Activated naive CD4-positive, alpha-beta T cell treated with anti-CD3 and anti-CD28 coated beads, Interleukin-2, amount 50 U/mL, for 24 hours (primary cell): ENCODE measurements around the gene TMEM175.
"Not testable (repeated sequence)": the region's sequence is repeated elsewhere in the genome, so short reads cannot be mapped to it uniquely, and the experiment has no call there.

Experiments
- H3K27ac Mint-ChIP-seq: one replicate; pipeline ENCODE4 v1.8.0; 2021; ENCODE audit warnings: mild to moderate bottlenecking, mixed read lengths
- H3K27me3 Mint-ChIP-seq: one replicate; pipeline ENCODE4 v1.8.0; 2021; ENCODE audit warnings: mixed read lengths
- H3K36me3 Mint-ChIP-seq: one replicate; pipeline ENCODE4 v1.8.0; 2021; ENCODE audit warnings: mixed read lengths
- H3K4me1 Mint-ChIP-seq: one replicate; pipeline ENCODE4 v1.8.0; 2021; ENCODE audit warnings: mixed read lengths
- H3K4me3 Mint-ChIP-seq: one replicate; pipeline ENCODE4 v1.8.0; 2021; ENCODE audit warnings: mild to moderate bottlenecking, mixed read lengths
- H3K9me3 Mint-ChIP-seq: one replicate; pipeline ENCODE4 v1.8.0; 2021; ENCODE audit warnings: mixed read lengths

Gene TMEM175

GRCh38 chr4:907691-908425, 24.4 kb upstream of the TMEM175 start:
- Mint-ChIP-seq H3K27me3 (no peaks in the 10 kb centered on the region), H3K4me3 (no peak overlapping the region), H3K27ac (no peak overlapping the region), H3K4me1 (no peaks in the 10 kb centered on the region), H3K9me3 (no peaks in the 10 kb centered on the region), H3K36me3 (peaks cover 4% of the 10 kb centered on the region)

DNA sequence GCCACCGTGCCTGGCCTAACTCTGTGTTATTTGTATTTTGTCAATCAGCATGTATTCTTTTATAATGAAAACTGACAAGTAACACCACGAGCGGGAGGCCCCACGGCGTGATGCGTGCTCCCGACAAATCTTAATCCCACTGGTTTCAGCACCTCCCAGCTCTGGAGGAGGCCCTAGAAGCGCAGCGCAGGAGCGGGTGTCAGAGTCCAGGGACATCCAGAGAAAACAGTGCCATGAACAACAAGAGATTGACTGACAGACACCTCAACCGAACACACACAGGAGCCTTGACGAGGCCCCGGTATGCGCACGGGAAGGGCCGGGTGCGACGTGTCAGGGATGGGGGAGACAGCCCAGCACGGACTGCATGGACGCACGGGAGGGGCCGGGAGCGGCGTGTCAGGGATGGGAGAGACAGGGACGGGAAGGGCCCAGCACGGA, 23.1 kb upstream of the TMEM175 start:
- no peaks in the 10 kb centered on the region for H3K9me3 Mint-ChIP-seq
- H3K36me3 Mint-ChIP-seq: peaks cover 4% of the 10 kb centered on the region
- no peaks in the 10 kb centered on the region for H3K27me3 Mint-ChIP-seq
- no peaks in the 10 kb centered on the region for H3K4me1 Mint-ChIP-seq
- no peak overlapping the region for H3K4me3 Mint-ChIP-seq
- no peak overlapping the region for H3K27ac Mint-ChIP-seq

DNA sequence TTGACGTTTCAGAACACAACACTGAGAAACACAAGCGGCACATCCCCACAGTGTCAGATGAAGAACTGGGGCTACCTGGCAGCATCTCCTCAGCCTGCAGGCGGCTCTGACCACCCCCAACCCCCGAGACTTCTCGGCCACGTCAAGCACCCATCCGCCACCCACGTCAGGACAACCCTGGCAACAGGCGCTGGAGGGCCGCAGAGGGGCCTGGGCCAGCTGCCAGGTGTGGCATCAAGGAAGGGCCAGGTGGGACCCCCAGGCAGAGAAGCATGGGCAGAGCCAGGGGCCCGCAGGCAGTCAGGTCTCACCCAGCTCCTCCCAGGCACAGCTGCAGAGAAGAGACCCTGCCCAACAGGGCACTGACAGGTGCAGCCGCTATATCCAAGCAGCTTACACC, 22.4 kb upstream of the TMEM175 start:
- H3K27ac Mint-ChIP-seq: no peak overlapping the region
- no peaks in the 10 kb centered on the region for H3K27me3 Mint-ChIP-seq
- H3K9me3 Mint-ChIP-seq: no peaks in the 10 kb centered on the region
- H3K4me3 Mint-ChIP-seq: no peak overlapping the region
- peaks cover 4% of the 10 kb centered on the region for H3K36me3 Mint-ChIP-seq
- H3K4me1 Mint-ChIP-seq: peaks cover 3% of the 10 kb centered on the region

DNA sequence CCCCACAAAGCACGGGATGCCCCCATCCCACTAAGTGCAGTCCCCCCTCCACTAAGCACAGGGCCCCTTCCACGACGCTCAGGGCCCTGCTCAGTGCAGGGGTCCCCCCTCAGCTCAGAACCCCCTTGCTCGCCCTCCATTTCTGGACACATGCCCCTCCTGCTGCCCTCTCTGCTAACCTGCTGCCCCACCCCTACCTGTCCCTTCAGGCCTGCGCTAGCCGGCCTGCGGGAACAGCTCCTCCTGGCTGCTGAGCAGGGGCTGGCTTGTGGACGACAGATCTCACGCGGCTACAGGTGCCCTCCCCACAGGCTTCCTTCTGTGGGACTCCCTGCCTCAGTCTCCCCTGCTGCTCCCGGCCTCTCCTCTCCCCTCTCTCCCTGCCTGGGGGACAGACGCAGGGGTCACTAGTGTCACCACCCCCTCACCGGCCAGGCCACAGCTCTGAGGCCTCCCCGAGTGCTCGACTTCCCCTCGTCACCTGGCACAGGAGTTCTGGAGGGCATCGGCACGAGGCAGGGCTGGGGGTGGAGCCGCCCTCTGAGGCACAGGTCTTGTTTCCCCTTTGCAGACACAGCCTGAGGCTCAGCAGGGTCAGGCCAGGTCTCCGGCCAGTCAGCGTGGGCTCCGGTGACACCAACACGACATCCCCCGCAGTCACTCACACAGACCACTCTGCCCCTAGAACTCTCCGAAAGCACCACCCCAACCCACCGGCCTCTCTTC, 21.7 kb upstream of the TMEM175 start:
- H3K27ac Mint-ChIP-seq: no peak overlapping the region

GRCh38 chr4:911221-911751, 21.0 kb upstream of the TMEM175 start:
- Mint-ChIP-seq H3K9me3 (no peaks in the 10 kb centered on the region), H3K27ac (no peak overlapping the region), H3K36me3 (peaks cover 4% of the 10 kb centered on the region), H3K4me1 (peaks cover 17% of the 10 kb centered on the region), H3K4me3 (no peak overlapping the region), H3K27me3 (no peaks in the 10 kb centered on the region)

More for the DNA sequence above, 21.7 kb upstream of the TMEM175 start:
- H3K4me3 Mint-ChIP-seq: no peak overlapping the region
- H3K4me1 Mint-ChIP-seq: peaks cover 10% of the 10 kb centered on the region
- H3K36me3 Mint-ChIP-seq: peaks cover 4% of the 10 kb centered on the region
- no peaks in the 10 kb centered on the region for H3K9me3 Mint-ChIP-seq
- no peaks in the 10 kb centered on the region for H3K27me3 Mint-ChIP-seq

- Mint-ChIP-seq H3K27ac (no peak overlapping the region), H3K27me3 (no peaks in the 10 kb centered on the region), H3K36me3 (peaks cover 3% of the 10 kb centered on the region), H3K4me1 (peaks cover 24% of the 10 kb centered on the region), H3K9me3 (no peaks in the 10 kb centered on the region), H3K4me3 (no peak overlapping the region)
Observed at GRCh38 chr4:911871-912490, 20.3 kb upstream of the TMEM175 start.

- Mint-ChIP-seq H3K36me3 (peaks cover 4% of the 10 kb centered on the region), H3K4me1 (peaks cover 30% of the 10 kb centered on the region), H3K27me3 (no peaks in the 10 kb centered on the region), H3K27ac (no peak overlapping the region), H3K4me3 (no peak overlapping the region), H3K9me3 (no peaks in the 10 kb centered on the region)
Observed at GRCh38 chr4:912548-913279, 19.5 kb upstream of the TMEM175 start.

DNA sequence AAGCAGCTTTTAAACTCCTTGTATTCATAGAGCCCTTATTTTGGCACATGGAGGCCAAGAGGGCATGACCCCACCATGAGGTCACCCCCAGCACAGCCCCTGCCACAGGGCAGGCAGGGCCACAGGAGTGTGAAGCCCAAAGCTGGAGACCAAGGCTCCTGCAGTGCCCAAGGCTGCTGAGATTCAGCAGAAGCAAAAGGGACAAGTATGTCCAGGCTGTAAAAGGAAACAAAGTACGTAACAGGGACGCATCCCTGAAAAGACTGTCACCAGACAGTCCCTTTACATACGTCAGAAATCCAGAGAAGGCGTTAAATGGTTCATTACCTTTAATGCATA, 19.0 kb upstream of the TMEM175 start:
- peaks cover 4% of the 10 kb centered on the region for H3K9me3 Mint-ChIP-seq
- peaks cover 6% of the 10 kb centered on the region for H3K36me3 Mint-ChIP-seq
- H3K4me1 Mint-ChIP-seq: peaks cover 36% of the 10 kb centered on the region
- no peak overlapping the region for H3K27ac Mint-ChIP-seq
- no peaks in the 10 kb centered on the region for H3K27me3 Mint-ChIP-seq
- H3K4me3 Mint-ChIP-seq: no peak overlapping the region

- Mint-ChIP-seq H3K4me3 (no peak overlapping the region), H3K27me3 (no peaks in the 10 kb centered on the region), H3K9me3 (peaks cover 5% of the 10 kb centered on the region), H3K27ac (no peak overlapping the region), H3K4me1 (peaks cover 42% of the 10 kb centered on the region), H3K36me3 (peaks cover 11% of the 10 kb centered on the region)
Observed at GRCh38 chr4:914531-914930, 17.7 kb upstream of the TMEM175 start.

GRCh38 chr4:915041-915474, 17.2 kb upstream of the TMEM175 start:
- no peaks in the 10 kb centered on the region for H3K27me3 Mint-ChIP-seq
- peaks cover 12% of the 10 kb centered on the region for H3K36me3 Mint-ChIP-seq
- peak overlapping the region; percentile 31 for H3K27ac Mint-ChIP-seq
- H3K4me1 Mint-ChIP-seq: peaks cover 47% of the 10 kb centered on the region
- peak overlapping the region; percentile 42 for H3K4me3 Mint-ChIP-seq
- peaks cover 5% of the 10 kb centered on the region for H3K9me3 Mint-ChIP-seq

DNA sequence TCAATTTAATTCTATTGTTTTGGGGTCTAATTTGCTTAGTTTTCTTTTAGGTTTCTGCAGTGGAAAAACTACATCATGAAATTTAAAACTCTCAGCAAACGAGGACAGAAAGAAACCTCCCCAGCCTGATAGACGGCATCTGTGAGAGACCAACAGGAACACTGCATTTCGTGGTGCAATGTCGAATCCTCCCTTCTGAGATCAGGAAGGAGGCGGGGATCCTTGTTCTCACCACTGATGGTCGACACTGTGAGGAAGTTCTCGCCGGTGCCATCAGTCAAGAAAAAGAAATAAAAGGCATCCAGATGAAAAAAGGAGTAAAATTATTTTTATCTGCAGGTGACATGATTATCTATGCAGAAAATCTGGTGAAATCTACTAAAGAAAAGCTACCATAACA, 16.7 kb upstream of the TMEM175 start:
- H3K27me3 Mint-ChIP-seq: no peaks in the 10 kb centered on the region
- H3K36me3 Mint-ChIP-seq: peaks cover 14% of the 10 kb centered on the region
- peaks cover 5% of the 10 kb centered on the region for H3K9me3 Mint-ChIP-seq
- H3K4me3 Mint-ChIP-seq: peak overlapping the region; percentile 42
- H3K27ac Mint-ChIP-seq: peak overlapping the region; percentile 61
- peaks cover 50% of the 10 kb centered on the region for H3K4me1 Mint-ChIP-seq

DNA sequence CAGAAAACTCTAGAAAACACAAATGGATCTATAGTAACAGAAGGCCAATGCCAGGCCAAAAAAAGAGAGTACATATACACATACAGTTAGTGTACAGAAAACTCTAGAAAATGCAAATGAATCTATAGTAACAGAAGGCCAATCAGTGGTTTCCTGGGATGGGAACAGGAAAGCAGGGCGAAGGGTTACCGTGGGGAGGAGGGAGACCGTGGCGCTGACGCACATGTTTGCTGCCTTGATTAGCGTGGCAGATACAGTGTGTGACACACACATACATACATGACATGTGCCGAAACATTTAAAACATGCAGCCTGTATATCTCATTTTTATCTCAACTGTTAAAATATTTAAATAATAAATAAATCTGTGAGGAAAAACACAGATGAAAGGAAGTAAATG, 14.8 kb upstream of the TMEM175 start:
- Mint-ChIP-seq H3K4me3 (no peak overlapping the region), H3K27me3 (no peaks in the 10 kb centered on the region), H3K36me3 (peaks cover 12% of the 10 kb centered on the region), H3K4me1 (peaks cover 65% of the 10 kb centered on the region), H3K9me3 (peaks cover 5% of the 10 kb centered on the region), H3K27ac (no peak overlapping the region)

- Mint-ChIP-seq H3K36me3 (peaks cover 12% of the 10 kb centered on the region), H3K9me3 (peaks cover 5% of the 10 kb centered on the region), H3K4me1 (peaks cover 70% of the 10 kb centered on the region), H3K27me3 (no peaks in the 10 kb centered on the region), H3K4me3 (no peak overlapping the region), H3K27ac (no peak overlapping the region)
Observed at GRCh38 chr4:917992-918391, 14.3 kb upstream of the TMEM175 start.

DNA sequence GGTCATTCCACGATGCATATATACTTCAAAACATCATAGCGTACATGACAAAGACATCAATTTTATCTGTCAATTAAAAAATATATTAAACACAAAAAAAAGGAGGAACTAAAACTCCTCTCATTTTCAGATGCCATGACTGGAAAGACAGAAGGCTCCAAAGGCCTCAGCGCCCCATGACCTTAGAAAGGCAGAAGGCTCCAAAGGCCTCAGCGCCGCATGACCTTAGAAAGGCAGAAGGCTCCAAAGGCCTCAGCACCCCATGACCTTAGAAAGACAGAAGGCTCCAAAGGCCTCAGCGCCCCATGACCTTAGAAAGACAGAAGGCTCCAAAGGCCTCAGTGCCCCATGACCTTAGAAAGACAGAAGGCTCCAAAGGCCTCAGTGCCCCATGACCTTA, 13.7 kb upstream of the TMEM175 start:
- H3K9me3 Mint-ChIP-seq, H3K4me3 Mint-ChIP-seq, H3K27me3 Mint-ChIP-seq, H3K27ac Mint-ChIP-seq: not testable (repeated sequence)
- Mint-ChIP-seq H3K4me1 (peaks cover 75% of the 10 kb centered on the region), H3K36me3 (peaks cover 12% of the 10 kb centered on the region)

DNA sequence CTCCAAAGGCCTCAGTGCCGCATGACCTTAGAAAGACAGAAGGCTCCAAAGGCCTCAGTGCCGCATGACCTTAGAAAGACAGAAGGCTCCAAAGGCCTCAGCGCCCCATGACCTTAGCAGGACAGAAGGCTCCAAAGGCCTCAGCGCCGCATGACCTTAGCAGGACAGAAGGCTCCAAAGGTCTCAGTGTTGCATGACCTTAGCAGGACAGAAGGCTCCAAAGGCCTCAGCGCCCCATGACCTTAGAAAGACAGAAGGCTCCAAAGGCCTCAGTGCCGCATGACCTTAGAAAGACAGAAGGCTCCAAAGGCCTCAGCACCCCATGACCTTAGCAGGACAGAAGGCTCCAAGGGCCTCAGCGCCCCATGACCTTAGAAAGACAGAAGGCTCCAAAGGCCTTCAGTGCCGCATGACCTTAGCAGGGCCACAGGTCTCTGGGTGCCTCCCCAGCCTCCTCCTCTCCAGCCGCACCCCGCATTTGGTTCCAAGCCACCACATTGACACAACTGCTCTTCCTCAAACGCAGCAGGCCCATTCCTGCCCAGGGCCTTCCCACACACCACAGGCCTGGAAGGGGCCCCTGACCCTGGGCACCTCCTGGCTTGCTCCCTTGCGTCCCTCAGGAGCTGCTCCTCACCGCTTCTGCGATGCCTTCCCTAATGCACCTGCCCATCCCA, 13.1 kb upstream of the TMEM175 start:
- H3K27me3 Mint-ChIP-seq, H3K4me3 Mint-ChIP-seq, H3K9me3 Mint-ChIP-seq: not testable (repeated sequence)
- peaks cover 79% of the 10 kb centered on the region for H3K4me1 Mint-ChIP-seq
- H3K27ac Mint-ChIP-seq: peak overlapping the region; percentile 70
- peaks cover 12% of the 10 kb centered on the region for H3K36me3 Mint-ChIP-seq
